Frontal cortex (tissue), 4 donors: ENCODE data around the gene ATG4B. TPM values are rescaled to one million over a fixed set of nuclear protein-coding genes. Genes with fewer than 3 reads are reported as not detected.

Source experiments
- DNase-seq, 2 donors: peaks; one replicate each; pipeline ENCODE4 v3.0.0; 2012; ENCODE audit warnings: low spot score in 2 of 2
- FAIRE-seq: peaks from 2 replicates; lab custom pipeline; 2012; peaks lifted over from hg19 to GRCh38; lab: Jason Lieb, UNC
- total RNA-seq: library from RNA; depleted of rRNA; stranded (reverse); fragments of >200 nt; gene quantifications from one replicate; pipeline ENCODE4 v1.2.3, GENCODE V29; 2014
- donor health status: control.
- donor health status: control.
- donor health status: control.

The ATG4B gene
- total RNA-seq, 1 donor from 2014 or later: 39.1 TPM

DNA sequence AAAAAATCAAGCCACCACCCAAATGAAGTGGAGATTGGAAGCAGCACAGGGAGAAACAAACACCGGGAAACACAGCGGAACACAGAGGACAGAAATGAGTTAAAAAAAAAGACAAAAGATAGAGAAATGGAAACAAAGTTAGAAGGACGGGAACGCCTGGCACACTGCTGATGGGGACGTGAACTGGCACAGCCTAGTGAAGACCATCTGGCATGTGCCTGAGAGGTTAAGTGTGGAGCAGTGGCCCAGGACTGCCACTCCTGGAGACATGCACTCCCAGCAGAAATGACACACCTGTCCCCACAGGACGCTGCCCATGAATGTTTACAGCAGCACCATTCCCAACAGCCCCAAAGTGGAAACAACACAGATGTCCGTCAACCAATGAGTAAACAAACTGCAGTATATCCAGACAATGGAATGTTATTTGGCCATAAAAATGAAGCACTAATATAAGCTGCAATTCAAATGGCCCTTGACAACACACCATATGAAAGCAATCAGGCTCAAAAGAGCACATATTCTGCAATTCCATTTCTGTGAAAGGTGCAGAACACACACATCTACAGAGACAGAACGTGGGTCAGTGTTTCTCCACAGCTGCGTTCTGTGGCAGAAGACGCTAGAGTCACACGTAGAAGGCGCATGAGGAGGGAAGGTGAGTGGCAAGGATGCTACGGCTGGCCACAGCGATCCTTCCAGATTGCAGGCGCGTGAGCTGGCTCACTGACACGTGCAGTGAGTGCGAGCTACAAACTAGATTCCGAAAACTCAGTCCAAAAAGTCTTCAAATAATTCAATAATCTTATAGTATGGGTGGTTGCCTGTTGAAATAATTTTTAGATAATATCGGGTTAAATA lies 25.1 kb upstream of the ATG4B start:
- DNase-seq (no peak), FAIRE-seq (no peak)

DNA sequence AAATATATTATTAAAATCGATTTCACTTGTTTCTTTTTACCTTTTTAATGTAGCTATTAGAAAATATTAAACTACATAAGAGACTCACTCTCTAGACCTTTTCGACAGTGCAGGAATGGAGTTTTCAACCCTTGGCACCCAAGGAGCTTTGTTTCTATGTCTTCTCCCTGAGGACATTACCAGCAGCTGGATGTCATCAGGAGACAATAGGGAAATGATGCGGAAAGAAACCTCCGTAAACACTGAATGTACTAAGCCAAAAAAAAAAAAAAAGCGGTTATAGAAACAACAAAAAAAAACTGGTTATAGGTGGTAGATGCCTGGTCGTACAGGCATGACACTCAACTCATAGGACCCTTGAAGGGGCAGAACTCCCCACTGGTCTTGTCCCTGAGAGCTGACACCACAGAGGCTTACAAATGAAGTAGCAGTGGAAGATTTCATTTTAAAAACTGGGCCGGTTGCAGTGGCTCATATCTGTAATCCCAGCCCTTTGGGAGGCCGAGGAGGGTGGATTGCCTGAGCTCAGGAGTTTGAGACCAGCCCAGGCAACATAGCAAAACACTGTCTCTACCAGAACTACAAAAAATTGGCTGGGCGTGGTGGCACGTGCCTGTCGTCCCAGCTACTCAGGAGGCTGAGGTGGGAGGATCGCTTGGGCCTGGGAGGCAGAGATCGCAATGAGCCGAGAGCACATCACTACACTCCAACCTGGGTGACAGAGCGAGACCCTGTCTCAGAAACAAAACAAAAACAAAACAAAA lies 24.3 kb upstream of the ATG4B start:
- FAIRE-seq (no peak), DNase-seq (no peak)

DNA sequence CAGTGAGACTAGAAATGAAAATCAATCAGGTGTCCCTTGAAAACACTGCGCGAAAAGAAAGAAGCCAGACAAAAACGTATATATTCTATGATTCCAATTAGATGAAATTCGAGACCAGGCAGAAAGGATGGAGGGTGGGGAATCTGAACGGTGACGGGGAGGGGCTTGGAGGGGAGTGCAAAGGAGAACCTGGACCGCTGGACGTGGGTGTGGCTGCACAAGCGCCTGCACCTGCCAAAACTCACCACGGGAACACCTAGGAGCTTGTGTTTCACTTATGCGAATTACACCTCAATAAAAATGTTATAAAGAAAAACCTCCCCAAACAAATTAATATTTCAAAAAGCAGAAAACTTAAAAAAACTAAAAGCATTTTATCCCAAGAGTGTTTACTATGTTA lies 22.5 kb upstream of the ATG4B start:
- FAIRE-seq (no peak), DNase-seq (no peak)

DNA sequence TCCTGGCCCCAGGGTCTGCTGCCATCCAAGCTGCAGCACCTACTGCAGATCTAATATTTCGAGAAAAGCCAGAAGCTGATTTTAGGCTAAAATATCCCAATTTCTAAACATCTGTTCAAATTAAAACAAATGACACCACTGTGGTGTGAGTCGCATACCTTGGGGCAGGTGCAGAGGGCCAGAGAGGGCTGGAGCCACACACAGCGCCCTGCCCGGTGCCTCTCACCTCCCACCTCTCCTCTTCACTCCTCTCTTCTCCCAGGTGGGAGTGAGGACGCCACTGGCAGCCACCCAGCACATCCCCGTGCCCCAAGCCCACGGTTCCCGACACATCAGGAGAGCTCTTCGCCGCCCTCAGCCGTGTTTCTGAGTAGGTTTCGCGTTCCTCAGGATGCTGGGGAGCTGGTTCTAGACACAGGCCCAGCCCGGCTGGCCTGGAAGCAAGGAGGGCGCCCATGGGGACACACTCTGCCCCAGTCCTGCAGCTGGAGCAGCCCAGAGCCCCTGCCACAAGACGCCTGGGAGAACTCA lies 21.9 kb upstream of the ATG4B start:
- DNase-seq (no peak), FAIRE-seq (no peak)

DNA sequence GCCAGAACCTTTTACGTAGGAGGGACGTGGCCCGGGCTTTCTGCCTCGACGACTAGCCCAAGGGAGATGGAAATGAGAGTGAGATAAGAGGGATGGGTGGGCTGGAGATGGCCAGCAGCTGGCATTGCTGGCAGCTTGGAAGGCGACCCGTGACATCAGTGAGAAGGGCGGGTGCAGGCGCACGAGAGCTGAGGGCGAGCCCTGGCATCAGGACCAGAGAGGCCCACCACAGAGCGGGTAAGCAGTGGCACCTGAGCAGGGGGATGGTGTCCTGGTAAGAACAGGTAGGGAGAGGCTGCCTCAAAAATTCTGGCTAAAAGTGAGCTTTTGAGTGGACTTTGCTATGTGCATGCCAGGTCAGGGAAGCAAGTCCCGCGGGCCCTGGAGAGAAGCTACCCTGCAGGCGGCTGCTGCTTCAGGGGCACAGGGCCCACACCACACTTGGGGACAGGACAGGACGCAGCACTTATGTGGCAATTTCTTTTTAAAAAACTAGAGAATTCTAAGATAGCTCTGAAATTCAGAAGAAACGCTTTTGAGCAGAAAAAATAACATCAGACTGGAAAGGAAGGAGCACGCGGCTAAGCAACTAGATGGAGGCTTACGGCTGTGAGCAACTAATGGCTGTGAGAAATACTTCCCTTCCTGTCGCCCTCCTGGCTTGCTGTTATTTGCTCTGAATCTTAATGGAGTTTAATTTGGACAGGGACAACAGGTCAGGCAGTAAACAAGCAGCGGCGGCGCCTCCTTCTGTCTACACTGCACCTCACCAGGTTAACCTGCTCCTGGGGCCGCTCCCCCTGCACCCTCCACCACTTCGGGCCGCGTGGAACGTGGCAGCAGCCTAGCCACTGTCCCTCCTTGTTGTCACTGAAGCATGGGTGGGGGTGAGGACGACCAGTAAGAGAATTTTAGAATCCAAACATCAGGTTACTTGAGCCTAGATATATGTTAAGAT lies 21.0 kb upstream of the ATG4B start:
- no peak for FAIRE-seq
- no peak for DNase-seq

DNA sequence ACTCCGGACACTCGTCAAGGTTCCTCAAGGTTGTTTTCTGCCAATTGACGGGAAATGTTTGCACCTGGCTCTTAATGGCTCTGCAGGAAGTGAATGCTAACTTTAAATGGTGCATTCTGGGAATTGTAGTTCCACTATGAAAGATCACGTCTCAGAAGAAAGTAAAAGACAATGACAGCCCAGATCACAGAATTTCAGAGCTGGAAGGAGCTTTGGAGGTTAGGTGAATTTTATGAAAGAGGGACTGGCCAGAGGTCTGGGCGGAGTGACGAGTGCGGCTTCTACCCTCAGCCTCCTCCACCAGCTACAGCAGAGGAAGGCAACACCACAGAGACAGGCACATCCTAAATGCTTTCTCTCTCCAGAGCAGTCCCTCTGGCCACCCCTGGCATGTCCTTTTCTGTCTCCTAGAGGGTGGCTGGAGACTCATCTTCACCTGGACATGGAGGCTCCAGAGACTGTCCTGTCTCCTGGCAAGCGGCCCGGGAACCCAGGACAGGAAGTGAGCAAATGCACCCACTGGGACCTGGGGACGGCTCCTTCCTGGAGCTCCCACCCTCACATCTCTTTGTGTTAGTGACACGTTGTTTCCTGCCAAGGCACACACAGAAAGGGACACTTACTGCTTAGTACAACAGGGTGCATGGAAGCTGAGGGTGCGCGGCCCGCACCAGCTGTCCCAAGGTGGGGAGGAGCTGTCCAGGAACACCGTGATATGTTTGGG lies 19.9 kb upstream of the ATG4B start:
- DNase-seq: no peak
- FAIRE-seq: no peak

DNA sequence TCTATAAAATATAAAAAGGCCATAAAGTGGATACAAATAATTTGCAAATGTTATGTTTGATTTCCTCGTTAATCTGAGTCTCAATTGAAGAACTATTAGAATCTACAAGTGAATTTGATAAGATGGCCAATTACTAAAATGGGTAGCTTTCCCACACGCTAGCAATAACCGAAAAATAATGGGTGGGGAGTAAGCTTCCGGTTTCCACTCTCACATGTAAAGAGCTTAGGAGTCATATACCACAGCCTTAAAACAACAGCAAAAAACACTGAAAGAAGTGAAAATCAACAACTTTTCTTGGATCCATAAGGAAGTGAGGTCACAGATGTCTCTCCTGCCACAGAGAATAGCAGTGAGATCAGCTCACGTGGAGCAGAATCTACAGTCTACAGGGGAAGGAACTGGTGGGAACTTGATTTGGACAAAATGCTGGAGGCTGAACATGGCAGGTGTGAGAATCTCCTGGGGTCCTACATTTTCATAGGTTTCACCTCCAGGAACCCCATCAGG lies 19.1 kb upstream of the ATG4B start:
- FAIRE-seq: no peak
- DNase-seq: no peak

DNA sequence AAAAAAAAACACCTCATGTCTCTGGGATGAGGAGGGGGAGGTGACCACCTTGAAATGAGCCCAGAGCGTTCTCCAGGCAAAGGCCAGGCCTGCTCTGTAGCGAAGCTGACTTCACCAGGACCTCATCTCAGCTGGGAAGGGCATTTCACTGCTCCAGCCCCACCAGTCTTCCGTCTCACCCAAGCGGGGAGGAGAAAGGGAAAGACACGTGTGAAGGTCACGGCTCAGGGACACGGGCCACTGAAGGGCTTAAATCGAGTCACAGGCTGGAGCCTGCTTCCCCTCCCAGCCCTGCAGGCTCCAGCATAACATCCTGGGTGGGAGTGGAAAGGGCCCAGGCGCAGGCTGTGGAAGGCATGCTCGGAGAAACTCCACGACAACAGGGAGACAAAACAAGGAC lies 18.7 kb upstream of the ATG4B start:
- FAIRE-seq (no peak), DNase-seq (no peak)

DNA sequence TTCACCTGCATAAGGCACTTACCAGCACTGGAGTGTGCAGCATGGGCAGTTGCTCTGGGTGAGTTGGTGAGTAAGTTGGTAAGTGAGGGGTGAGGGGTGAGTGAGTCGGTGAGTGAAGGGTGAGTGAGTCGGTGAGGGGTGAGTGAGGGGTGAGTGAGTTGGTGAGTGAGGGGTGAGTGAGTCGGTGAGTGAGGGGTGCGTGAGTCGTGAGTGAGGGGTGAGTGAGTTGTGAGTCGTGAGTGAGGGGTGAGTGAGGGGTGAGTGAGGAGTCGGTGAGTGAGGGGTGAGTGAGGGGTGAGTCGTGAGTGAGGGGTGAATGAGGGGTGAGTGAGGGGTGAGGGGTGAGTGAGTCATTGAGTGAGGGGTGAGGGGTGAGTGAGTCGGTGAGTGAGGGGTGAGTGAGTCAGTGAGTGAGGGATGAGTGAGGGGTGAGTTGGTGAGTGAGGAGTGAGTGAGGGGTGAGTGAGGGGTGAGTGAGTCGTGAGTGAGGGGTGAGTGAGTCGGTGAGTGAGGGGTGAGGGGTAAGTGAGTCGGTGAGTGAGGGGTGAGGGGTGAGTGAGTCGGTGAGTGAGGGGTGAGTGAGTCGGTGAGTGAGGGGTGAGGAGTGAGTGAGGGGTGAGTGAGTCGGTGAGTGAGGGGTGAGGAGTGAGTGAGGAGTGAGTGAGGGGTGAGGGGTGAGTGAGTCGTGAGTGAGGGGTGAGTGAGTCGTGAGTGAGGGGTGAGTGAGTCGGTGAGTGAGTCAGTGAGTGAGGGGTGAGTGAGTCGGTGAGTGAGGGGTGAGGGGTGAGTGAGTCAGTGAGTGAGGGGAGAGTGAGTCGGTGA lies 17.7 kb upstream of the ATG4B start:
- no peak for FAIRE-seq
- DNase-seq: no peak

DNA sequence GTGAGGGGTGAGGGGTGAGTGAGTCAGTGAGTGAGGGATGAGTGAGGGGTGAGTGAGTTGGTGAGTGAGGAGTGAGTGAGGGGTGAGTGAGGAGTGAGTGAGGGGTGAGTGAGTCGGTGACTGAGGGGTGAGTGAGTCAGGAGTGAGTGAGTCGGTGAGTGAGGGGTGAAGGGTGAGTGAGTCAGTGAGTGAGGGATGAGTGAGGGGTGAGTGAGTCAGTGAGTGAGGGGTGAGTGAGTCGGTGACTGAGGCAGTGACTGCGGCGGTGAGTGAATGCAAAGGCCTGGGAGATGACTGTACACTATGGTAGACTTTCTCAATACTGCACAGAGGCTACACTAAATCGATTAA lies 17.1 kb upstream of the ATG4B start:
- no peak for FAIRE-seq
- DNase-seq: no peak

DNA sequence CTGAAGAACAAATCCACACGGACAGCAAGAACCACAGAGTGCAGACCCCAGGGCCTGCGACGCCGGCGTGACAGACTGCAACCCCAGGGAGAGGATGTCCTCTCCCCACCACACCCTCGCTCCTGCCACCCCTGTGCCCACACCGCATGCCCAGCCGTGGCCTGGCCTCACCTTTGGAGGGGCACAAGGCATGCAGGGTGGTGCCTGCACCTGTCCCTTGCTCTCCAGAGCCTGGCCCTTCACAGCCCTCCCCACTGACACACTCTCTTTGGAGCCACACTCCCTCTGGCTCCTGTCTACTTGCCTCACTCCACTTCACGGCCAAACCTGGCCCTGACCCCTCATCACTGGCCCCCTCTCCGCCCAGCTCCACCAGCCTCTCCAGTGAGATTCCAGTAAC lies 9.8 kb upstream of the ATG4B start:
- no peak for FAIRE-seq
- DNase-seq: no peak

DNA sequence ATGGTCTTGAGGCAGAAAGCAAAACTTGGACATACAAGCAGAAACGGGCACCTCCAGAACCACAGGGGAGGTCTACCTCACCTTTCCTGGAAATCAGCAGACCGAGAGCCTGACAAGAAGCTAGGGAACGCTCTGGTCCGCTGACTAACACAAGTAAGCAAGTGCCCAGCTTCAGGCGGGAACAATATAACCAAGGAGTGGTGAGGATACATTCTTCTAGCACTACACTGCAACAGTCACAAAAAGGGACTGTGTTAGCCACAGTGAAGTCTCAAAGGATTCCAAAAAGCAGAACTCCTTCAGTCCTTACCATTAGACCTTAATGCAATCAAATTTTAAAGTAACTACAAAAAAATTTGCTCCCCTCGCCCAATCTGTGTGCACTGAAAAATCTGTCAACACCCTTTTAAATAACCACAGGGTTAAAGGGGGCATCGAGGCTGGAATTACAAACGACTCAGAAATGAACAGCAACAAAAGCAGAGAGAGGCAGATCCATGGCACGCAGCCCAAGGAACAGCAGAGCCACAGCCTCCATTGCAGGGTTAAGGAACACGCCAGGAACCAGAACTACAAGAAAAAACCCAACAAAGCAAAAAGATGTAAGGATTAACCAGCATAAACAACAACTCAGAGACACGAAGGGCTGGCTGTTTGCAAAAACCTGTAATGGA lies 7.6 kb upstream of the ATG4B start:
- no peak for FAIRE-seq
- DNase-seq: no peak

DNA sequence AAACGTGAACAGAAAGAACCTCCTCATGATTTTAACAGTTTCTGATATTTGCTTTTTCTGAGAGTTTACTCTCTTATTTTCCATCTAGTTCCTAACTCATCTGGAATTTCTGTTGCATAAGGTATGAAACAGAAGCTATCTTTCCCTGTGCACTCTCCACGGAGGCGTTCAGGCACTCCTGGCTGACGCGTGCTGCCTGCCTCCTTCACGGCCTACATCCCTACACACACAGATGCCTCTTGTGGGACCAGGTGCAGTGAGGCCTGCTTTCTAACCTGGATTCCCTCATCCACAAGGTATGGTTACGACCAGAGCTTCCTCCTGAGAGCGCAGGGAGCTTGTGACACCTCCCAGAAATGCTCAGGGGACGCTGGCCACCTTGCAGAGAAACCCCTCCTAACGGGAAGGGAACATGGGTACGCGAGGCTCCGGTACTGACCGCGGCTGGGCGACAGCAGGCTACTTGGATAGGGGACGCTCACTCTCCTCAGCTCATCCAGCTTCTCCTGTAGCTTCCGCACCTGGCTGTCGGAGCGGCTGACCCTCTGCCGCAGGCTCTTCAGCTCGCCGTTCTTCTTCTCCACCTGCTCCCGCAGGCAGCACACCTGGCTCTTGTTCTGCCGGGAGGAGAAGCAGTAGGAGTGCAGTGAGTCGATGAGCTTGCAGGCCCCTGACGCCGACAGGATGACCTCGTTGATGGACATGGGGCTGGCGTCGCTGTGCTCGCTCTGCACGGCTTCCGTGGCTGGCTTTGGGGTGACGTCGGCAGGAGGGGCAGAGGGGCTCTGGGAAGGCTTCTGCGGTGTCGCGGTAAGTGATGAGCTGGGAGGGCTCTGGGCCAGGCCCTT lies 4.8 kb upstream of the ATG4B start:
- no peak for FAIRE-seq

DNA sequence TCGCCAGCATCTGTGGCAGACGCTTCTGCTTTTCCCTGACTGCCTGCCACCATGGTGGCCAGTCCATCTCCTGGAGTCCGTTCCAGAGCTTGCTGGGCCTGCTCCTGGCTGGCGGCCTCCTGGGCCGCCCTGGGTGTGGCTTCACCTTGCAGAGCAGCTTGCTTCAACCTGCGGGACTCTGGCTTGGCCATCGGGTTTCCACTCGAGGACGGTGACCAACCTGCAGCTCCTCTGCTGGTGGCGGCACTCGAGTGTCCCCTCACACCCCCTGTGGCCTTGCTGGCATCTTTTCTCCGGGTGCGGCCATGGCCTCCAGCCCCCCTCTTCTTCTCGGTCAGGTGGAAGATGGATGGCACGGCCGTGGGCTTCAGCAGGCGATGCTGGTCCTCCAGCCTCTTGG lies 3.9 kb upstream of the ATG4B start:
- DNase-seq: no peak
- no peak for FAIRE-seq

More for the DNA sequence above, 4.8 kb upstream of the ATG4B start:
- DNase-seq: no peak

DNA sequence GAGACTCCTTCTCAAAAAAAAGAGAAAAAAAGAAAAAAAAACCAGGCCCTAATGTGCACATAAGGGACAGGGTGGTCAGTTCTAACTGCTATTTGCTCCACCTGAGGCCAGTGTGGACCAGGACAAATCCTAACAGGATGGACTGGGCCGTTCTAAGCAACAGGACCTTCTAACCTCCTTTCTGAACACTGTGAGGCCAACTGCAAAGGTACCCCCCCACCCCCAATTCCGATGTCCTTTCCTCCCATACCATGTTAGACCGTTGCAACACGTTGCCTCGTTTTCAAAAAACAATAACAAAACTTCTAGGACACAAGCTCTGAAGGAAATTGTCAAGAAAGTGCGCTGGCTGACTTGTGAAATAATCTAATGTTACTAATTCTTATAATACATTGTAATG lies 1.7 kb upstream of the ATG4B start:
- FAIRE-seq (no peak), DNase-seq (no peak)

DNA sequence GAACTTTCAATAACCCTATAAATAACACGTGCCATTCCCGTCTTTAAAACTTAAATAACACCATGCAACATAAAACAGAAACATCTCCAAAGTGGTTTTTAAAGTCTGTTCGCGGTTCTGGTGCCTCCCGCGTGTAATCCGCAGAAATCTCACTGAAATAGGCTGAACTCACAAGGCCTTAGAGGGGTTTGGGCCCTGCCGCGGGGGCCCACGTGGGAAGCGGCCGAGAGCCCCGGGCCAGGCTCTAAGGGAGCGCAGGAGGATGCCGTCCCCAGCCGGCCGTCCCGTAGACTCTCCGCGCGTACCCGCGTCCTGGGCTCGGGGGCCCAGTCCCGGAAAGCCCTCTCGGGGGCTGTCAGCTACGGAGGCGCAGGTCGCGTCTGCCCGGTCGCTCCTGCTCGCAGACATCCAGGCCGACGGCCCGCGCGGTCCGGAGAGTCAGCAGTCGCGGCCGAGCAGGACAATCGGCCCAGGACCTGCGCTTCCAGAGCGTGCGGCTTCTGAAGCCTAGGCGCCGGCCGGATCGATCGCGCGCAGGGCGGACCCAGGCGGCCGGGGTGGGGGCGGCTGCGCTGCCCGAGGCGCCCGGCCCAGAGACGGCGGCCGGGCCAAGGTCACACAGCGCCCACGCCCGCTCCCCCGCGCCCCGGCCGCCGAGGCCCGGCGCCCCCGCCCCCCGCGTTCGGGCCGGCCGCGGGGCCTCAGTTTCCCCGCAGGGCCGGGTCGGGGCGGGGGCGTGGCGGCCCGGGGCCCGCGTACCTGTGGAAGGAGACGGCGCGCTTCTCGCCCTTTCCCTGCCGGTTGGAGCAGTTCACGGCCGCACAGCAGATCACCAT lies 1.1 kb upstream of the ATG4B start:
- DNase-seq (peak in 1 of 2 donors; percentile 56), FAIRE-seq (no peak)
